ENCODE measurements around the gene NINJ1.

GRCh38 chr9:93108291-93109041 lies 25.6 kb downstream of the NINJ1 start:
- TF ChIP-seq POLR2A (IDR thresholded peaks at IDR 0.05) (no peak), CTCF (IDR thresholded peaks at IDR 0.05) (no peak)
